Stimulated activated CD8-positive, alpha-beta memory T cell treated with anti-CD3 and anti-CD28 coated beads, Interleukin-2, amount 100 ng/mL, for 48 hours (primary cell): Measurements from ENCODE around the gene ATRIP.
"Not testable (repeated sequence)": the region's sequence is repeated elsewhere in the genome, so short reads cannot be mapped to it uniquely, and the experiment has no call there.

ENCODE experiments used
- DNase-seq, 2 donors: peaks; one replicate each; pipeline ENCODE4 v3.0.0-alpha.2; 2020; ENCODE audit warnings: low read depth in 2 of 2

The ATRIP gene

DNA sequence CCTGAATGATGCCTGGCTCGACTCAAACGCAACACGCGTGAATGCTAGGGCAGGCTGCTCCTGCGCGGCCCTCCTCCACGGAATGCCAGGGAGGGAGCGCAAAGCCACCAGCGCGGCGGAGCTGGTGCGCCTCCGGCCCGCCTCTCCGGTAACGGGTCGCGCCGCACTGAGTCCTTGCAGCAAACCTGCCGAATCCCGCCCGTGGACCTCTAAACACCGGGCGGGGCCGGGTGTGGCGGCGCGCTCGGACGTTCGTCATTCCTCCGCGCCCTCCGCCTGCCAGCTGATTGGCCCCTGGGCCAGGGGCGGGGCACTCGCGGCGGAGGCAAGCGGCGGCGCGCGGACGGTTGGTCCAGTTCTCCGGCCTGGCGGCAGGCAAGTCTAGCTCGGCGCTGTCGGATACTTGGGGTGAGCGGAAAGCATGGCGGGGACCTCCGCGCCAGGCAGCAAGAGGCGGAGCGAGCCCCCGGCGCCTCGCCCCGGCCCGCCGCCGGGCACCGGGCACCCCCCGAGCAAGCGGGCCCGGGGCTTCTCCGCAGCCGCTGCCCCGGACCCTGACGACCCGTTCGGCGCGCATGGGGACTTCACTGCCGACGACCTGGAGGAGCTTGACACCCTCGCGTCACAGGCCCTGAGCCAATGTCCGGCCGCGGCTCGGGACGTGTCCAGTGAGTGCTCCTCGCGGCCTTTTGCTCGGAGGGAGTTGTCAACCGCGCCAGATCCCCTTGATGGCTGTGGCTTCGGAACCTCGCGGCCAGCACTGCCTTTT lies at the start of gene ATRIP:
TSS of gene ATRIP (plus strand) at position 313 of the 769 bp plus-strand sequence. CDS start at position 422, 109 bp downstream.
- peak; percentile 84 to 88 for DNase-seq

DNA sequence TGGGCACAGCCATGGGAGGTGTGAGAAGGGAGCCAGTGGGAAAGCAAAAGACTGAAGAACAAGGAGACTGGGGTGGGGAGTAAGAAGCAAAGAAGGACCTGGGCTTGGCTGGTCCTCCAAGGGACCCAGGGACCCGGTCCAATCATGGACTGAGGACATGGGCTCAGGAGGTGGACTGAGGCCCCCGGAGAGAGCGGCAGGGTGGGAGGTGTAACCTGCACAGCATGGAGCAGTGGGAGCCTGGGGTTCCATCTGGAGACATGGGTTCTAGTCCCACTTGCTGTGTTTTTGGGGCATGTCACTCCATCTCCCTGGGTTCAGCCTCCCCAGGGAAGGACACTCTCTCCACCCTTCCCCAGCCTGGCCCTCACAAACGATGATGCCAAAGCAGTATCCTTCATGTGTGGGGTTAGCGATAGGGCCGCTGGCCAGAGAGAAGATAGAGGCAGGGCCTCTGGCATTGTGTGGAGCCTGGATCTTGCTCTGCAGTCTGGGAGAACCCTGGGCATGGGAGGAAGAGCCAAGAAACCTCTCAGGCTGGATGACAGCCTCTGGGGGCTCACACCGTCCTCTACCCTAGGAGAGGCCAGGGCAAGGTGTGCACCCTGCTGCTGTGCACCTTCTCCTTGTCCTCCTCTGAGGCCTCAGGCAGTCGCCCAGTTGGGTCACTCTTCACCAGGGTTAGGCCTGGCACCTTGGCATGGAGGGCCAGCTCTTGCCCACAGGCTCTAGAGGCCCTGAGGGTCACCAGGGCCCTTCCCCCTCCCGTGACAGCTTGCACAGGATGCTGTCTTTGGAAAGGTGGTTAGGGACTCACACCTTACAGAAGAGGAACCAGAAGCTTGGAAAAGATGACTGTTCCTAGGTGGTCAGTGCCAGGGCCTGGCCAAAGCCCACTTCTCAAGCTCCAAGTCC lies 48.5 kb upstream of the ATRIP start:
- DNase-seq: no peak

DNA sequence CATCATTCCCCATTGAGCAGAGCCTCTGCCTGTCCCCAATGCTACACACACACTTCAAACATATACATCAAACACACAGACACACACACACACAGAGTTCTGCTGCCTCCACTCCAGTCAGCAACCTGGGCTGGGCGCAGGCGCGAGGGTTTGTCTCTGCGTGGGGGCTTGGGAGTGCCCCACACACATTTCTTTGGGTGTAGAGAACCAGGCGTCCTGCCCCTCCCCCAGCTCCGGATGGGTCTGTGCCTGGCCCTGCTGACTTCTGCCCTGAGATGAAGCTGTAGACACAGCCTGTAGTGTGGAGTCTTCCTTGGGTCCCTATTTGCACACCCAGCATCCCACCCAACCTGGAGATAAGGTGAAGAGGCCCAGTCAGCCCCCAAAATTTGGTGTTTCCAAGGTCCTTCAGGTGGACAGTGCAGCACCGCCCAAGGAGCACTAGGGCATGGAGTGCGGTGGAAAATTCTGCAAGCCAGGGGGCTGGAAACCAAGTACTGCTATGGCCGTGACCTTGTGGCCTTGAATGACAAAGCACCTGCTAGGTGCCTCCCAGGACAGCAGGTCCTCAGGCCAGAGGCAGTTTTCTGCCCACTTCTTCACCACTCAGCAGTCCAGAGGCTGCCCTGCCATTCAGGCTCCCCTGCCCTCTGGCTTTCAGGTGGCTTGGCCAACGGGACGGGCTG lies 47.7 kb upstream of the ATRIP start:
- no peak for DNase-seq

- DNase-seq: no peak
Measured at GRCh38 chr3:48399387-48400172, 47.0 kb upstream of the ATRIP start.

DNA sequence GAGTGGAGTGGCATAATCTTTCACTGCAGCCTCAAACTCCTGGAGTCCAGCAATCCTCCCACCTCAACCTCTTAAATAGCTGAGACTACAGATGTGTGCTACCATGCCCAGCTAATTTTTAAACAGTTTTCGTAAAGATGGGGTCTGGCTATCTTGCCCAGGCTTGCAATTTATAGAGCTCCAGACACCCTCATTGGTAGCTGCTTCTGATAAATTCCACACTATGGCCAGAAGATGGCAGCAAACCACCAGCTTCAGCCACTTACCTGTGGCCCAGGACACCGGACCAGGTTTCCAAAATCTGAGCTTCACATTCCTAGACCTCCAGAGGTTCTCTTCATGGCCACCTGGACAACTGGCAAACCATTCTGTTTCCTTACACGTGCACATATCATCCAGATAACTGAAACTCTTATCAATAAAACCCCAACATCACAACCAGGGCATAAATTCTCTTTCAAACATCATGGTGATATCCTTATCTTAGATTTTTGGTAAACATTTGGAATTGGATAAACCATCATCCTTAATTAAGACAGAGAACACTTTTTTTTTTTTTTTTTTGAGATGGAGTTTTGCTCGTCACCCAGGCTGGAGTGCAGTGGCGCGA lies 45.6 kb upstream of the ATRIP start:
- DNase-seq: peak; percentile 14 to 26

DNA sequence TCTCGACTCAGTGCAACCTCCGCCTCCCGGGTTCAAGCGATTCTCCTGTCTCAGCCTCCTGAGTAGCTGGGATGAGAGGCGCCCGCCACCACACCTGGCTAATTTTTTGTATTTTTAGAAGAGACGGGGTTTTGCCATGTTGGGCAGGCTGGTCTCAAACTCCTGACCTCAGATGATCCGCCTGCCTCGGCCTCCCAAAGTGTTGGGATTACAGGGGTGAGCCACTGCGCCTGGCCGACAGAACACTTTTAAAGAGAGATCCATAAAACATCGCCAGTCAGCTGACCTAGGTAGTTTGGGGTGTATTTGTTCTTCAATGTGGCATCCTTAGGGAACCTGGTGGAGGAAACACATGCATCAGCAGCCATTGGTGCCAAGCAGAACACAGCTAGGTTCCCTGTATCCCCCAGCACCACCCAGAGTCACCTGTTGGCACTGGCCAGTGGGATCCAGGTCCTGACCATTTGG lies 45.1 kb upstream of the ATRIP start:
- DNase-seq: not testable (repeated sequence)

GRCh38 chr3:48402281-48402732 lies 44.2 kb upstream of the ATRIP start:
- DNase-seq: no peak

- no peak for DNase-seq
Measured at GRCh38 chr3:48402907-48403306, 43.6 kb upstream of the ATRIP start.

DNA sequence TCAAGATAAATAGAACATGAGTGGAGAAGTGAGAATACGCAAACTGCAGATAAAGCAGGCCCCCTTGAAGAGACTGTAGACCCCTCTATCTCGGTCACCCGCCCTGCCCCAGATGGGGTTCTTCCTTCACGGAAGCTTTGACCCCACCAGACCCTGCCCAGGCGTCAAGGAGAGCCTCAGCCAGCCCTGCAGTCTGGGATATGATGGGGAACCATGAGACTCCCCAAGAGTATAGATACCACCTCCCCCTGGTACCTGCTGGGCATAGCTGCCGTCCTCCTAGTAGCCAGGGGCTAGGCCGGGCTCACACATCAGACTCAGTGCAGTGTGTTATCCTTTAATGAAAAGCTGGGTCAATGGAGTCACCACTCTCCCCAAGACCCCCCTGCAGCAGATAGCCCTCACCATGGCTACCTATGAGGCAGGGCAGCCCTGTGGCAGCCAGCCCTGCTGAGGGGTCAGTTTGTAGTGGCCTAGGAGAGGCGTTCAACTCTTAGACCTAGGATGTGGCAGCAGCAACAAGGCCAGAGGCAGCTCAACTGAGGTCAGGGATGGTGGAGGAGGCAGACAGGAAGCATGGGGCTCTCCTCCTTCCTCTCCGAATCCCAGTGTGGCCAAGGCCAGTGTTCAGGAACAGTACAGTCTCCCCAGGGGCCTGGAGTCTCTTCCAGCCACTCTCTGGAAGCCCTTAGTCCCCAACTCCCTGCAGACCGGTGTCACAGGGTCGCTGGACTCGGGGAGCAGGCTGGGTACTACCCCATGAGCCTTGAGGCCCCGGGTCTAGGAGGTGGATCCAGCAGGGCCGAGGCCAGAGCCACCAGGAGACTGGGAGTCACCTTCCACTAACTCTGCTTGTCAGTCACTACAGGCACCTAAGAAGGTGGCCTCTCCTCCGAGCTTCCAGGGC lies 42.8 kb upstream of the ATRIP start:
- DNase-seq: no peak

GRCh38 chr3:48404440-48405342 lies 41.8 kb upstream of the ATRIP start:
- no peak for DNase-seq

DNA sequence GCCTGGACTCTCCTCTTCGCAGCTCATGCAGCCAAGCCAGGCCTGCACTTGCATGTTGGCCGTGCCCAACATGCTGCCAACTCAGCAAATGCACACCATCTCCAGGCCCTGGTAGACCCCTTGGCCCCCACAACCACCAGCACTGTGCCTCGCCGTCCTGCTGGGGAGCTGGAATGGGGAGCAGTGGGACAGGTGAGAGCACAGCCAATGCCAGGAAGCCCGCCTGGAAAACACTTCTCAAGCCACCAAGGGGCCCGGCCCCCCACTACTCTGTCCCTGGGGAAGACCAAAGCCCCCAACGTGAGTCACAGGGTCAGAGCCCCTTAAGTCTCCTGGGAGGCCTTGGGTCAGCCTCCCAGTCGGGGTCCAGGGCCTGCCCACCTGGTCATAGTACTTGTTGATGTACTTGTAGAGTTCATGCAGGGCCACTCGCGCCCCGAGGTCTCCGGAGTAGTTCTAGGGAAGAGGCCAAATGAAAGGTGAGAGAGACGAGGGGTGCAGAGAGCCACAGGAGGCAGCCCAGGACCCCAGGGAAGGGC lies 41.1 kb upstream of the ATRIP start:
- DNase-seq: no peak

GRCh38 chr3:48405971-48406370 lies 40.6 kb upstream of the ATRIP start:
- no peak for DNase-seq

DNA sequence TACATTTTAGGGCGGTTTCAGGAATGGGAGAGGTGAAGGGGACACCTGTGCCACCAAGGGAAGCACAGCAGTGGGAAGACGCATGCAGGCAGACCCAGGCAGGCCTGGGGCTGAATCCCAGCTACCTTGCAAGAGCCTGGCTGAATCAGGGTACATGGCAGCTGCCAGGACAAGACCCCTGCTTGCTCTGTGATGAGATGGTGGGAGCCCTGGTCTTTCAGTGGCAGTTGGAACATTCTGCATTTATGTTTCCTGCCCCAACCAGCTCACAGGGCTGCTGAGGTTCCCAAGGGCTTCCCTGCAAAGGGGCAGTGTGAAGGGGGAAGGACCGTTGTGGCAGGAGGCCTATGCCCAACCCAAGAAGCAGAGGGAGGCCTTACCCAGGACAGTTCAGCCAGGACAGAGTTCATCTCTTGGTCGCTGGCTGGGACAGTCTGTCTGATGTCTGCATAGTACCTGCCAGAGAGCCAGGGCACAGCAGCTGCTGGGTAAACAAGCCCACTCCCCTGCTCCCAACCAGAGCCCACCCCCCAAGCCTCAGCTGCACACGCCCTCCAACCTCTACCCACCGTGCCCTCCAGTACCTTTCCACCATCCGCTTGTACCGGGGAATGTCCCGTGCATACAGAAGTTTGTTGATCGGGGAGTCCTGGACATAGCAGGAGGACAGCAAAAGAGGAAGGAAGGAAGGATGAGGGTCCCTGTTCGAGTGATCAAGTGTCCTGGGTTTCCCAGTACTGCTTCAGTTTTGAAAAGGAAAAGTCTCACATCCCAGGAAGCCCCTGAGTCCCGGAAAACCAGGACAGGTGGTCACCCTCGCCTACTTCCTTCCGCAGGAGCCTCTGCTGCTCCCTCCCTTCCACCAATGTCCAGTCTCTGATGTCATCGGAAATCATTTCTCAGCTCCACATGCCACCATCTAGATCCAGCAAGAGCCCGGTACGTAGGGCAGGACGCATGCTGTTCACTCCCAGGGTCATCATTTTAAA lies 39.8 kb upstream of the ATRIP start:
- no peak for DNase-seq

DNA sequence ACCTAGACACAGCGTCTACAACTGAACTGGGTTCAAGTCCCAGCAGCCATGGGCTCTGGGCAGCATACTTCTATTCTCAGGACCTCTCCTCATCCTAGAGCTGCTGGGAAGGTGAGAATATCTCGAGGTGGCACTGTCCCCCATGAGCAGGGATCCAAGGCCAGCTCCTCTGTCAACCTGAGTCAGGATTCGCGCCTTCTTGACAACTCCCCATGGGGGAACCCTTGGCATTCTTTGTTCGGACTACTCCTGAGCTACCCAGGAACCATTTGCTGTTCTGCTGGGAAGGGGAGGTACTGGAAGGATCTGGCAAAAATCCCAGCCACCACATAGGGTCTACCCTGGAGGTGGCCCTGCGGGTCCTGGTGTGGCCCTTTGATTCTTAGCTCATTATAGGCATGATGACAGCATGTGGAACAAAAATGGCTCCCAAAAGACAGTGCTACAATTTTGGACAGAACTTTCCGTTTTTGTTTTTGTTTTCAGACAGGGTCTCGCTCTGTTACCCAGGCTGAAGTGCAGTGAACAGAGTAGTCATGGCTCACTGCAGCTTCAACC lies 38.9 kb upstream of the ATRIP start:
- no peak for DNase-seq

- no peak for DNase-seq
Measured at GRCh38 chr3:48408823-48409281, 37.7 kb upstream of the ATRIP start.

GRCh38 chr3:48409291-48410201 lies 37.0 kb upstream of the ATRIP start:
- no peak for DNase-seq
